K562 (cell line): Measurements from ENCODE around the gene C22orf31. TPM values are rescaled to one million over a fixed set of nuclear protein-coding genes. Genes with fewer than 3 reads are reported as not detected.
A peak's percentile ranks its signal among the peaks of the same experiment; 100 is the strongest.

Experiments used
- ATAC-seq: fragments of 200-7000 bp; cut with Tn5 transposase; 3 replicates; pipeline ENCODE4 v1.9.1; 2020; ENCODE audit warnings: moderate library complexity
- BruUV-seq: library from RNA; stranded (reverse); fragments of 400-500 nt; replicated peaks from 2 replicates; lab custom pipeline; 2021; lab: Mats Ljungman, UMichigan
- CTCF ChIA-PET: fragments of 300-600 bp; formaldehyde crosslinking; extraction: SDS; loops from one replicate; lab custom pipeline; 2021; ENCODE audit warnings: low intra/inter-chr PET ratio; lab: Yijun Ruan, JAX
- POLR2A ChIA-PET: fragments of 300-600, 350-650 bp; sonication (Branson Sonifier 250); formaldehyde crosslinking; extraction: SDS; loops from one replicate; lab custom pipeline; 2021; ENCODE audit warnings: antibody characterized with exemption, inconsistent platforms; lab: Yijun Ruan, JAX
- DNase-seq, 4 experiments: peaks; one replicate each; pipeline versions ENCODE4 v3.0.0 to v3.0.0-alpha.2; 2011 to 2018; ENCODE audit warnings: low spot score in 3 of 4, mixed read lengths in 3 of 4; ENCODE audit errors: extremely low read depth in 1 of 4
- FAIRE-seq: peaks from 2 replicates; lab custom pipeline; 2011; peaks lifted over from hg19 to GRCh38; lab: Jason Lieb, UNC
- H2AFZ ChIP-seq: 2 replicates; pipeline ENCODE4 v1.6.0; 2011; ENCODE audit warnings: low read depth, low read length, control low read depth, inconsistent platforms
- H3K27ac ChIP-seq: fragments of 200-600 bp; 3 replicates; pipeline ENCODE4 v1.8.0; 2011; ENCODE audit warnings: low read depth, mild to moderate bottlenecking, control low read depth, inconsistent platforms, low read length, moderate library complexity, mixed read lengths; ENCODE audit errors: extremely low read depth
- H3K27me3 ChIP-seq, 2 experiments: fragments of 300-600 bp in 1 of 2; 2 replicates in 1 of 2; 3 replicates in 1 of 2; pipeline versions ENCODE4 v1.6.0 to v1.8.0; 2011; ENCODE audit warnings: inconsistent platforms in 2 of 2, low read length in 2 of 2, mild to moderate bottlenecking in 1 of 2, mixed read lengths in 1 of 2, moderate library complexity in 1 of 2; ENCODE audit not compliant: control insufficient read depth in 2 of 2, insufficient read depth in 2 of 2
- H3K36me3 ChIP-seq: fragments of 300-600 bp; 3 replicates; pipeline ENCODE4 v1.8.0; 2011; ENCODE audit warnings: mild to moderate bottlenecking, low read length, inconsistent platforms; ENCODE audit not compliant: control insufficient read depth, insufficient read depth
- H3K4me1 ChIP-seq, 2 experiments: fragments of 200-600 bp in 1 of 2; replicated peaks in 1 of 2; 2 replicates in 1 of 2; 3 replicates in 1 of 2; pipeline versions ENCODE4 v1.5.1 to v1.8.0; 2011; ENCODE audit warnings: inconsistent platforms in 2 of 2, low read length in 2 of 2, mild to moderate bottlenecking in 1 of 2, mixed read lengths in 1 of 2, moderate library complexity in 1 of 2; ENCODE audit not compliant: control insufficient read depth in 2 of 2, insufficient read depth in 2 of 2
- H3K4me2 ChIP-seq: 2 replicates; pipeline ENCODE4 v1.6.1; 2011; ENCODE audit warnings: low read length, control low read depth, inconsistent platforms, mixed read lengths; ENCODE audit not compliant: insufficient read depth
- H3K4me3 ChIP-seq: fragments of 200-600 bp; sonication (generic), shearing (Covaris generic); 2 replicates; pipeline ENCODE4 v1.5.1; 2016; ENCODE audit warnings: control low read depth, inconsistent platforms
- H3K79me2 ChIP-seq: fragments of 200-600 bp; 3 replicates; pipeline ENCODE4 v1.8.0; 2011; ENCODE audit warnings: low read length, inconsistent platforms; ENCODE audit not compliant: control insufficient read depth, insufficient read depth
- H3K9ac ChIP-seq, 2 experiments: 2 replicates each; pipeline versions ENCODE4 v1.6.0 to v1.6.1; 2011; ENCODE audit warnings: low read depth in 2 of 2, low read length in 2 of 2, control low read depth in 1 of 2, inconsistent platforms in 1 of 2, mild to moderate bottlenecking in 1 of 2, mixed read lengths in 1 of 2; ENCODE audit not compliant: insufficient read depth in 1 of 2
- H3K9me1 ChIP-seq: one replicate; pipeline ENCODE4 v1.6.0; 2011; ENCODE audit warnings: inconsistent platforms, mild to moderate bottlenecking, low read length, moderate library complexity; ENCODE audit not compliant: control insufficient read depth, insufficient read depth
- H3K9me3 ChIP-seq: replicated peaks from 2 replicates; pipeline ENCODE4 v1.5.1; 2011; ENCODE audit warnings: low read depth, low read length, inconsistent platforms; ENCODE audit not compliant: control insufficient read depth, insufficient read depth
- H4K20me1 ChIP-seq: replicated peaks from 2 replicates; pipeline ENCODE4 v1.6.1; 2011; ENCODE audit warnings: low read length, inconsistent platforms, mixed read lengths; ENCODE audit not compliant: control insufficient read depth, insufficient read depth
- GABPB1 ChIP-seq: sonication (generic); formaldehyde crosslinking; IDR thresholded peaks from 2 replicates; pipeline ENCODE4 v1.8.0; 2022; ENCODE audit warnings: mild to moderate bottlenecking, missing genetic modification reagents
- JUNB ChIP-seq: fragments of 450-650 bp; formaldehyde crosslinking; conservative IDR thresholded peaks from 2 replicates; pipeline ENCODE4 v1.4.0; 2020; ENCODE audit warnings: mild to moderate bottlenecking
- KLF10 ChIP-seq: fragments of 250-450 bp; sonication (Bioruptor Pico); IDR thresholded peaks from 2 replicates; pipeline ENCODE4 v1.6.1; 2021; ENCODE audit warnings: matching md5 sums
- NFIC ChIP-seq: fragments of 450-650 bp; IDR thresholded peaks from 2 replicates; pipeline ENCODE4 v1.6.1; 2017; ENCODE audit warnings: mild to moderate bottlenecking, inconsistent platforms
- SMAD2 ChIP-seq: fragments of 150-350 bp; IDR thresholded peaks from 2 replicates; pipeline ENCODE4 v1.6.1; 2014; ENCODE audit warnings: low read depth, mild to moderate bottlenecking, low read length
- ZNF41 ChIP-seq: fragments of 250-450 bp; sonication (Bioruptor Pico); conservative IDR thresholded peaks from 2 replicates; pipeline ENCODE4 v1.4.0; 2020; ENCODE audit warnings: mild to moderate bottlenecking
- WGBS: fragments of 100-300 bp; shearing (Covaris generic); methylation state at CpG from one replicate; pipeline ENCODE4 v1.1.6; 2016; ENCODE audit warnings: low coverage, mixed read lengths; ENCODE audit not compliant: insufficient coverage; ENCODE audit errors: missing lambda C conversion rate; 5-methylcytosine and 5-hydroxymethylcytosine counted together
- in situ Hi-C: fragments of 300-500 bp; cut with MboI; formaldehyde crosslinking; loops from 4 replicates; pipeline ENCODE4 v1.15.0; 2018; ENCODE audit warnings: inconsistent platforms, mixed read lengths
- intact Hi-C: fragments of 100-400 bp; cut with micrococcal nuclease; formaldehyde crosslinking; loops from 2 replicates; pipeline ENCODE4 v1.14.2; 2022
- polyA plus RNA-seq, 8 experiments: library from polyadenylated mRNA; depleted of rRNA in 4 of 8; stranded (reverse) in 5 of 8; unstranded in 3 of 8; fragments of >200 nt; fragmentation: Nextera tagmentation in 2 of 8; fragmentation: Illumina TruSeq in 1 of 8; extraction: Ambion mirVana in 2 of 8; extraction: Trizol in 1 of 8; gene quantifications; 2 replicates each; pipeline versions ENCODE4 v1.2.1 to v1.2.3, GENCODE V29; 2011 to 2014; ENCODE audit warnings: inconsistent platforms in 1 of 8, missing spikeins in 1 of 8
- total RNA-seq, 7 experiments: library from RNA; depleted of rRNA in 6 of 7; stranded (reverse); fragments of >200 nt in 6 of 7; fragmentation: Illumina TruSeq in 2 of 7; extraction: Trizol in 2 of 7; gene quantifications; 2 replicates each; pipeline versions ENCODE4 v1.2.1 to v1.2.3, GENCODE V29; 2011 to 2021; ENCODE audit warnings: low replicate concordance in 1 of 7
- TF ChIP-seq, protein P1 (sequence below): fragments of 450-650 bp; conservative IDR thresholded peaks from 2 replicates; pipeline ENCODE4 v1.6.1; 2016; ENCODE audit warnings: missing genetic modification characterization, low read depth, mild to moderate bottlenecking, missing compliant biosample characterization, moderate library complexity
- TF ChIP-seq, protein P2 (sequence below): sonication (generic); formaldehyde crosslinking; IDR thresholded peaks from 2 replicates; pipeline ENCODE4 v1.8.1; 2023; ENCODE audit warnings: mild to moderate bottlenecking, missing genetic modification reagents

C22orf31 gene
- total and polyA plus RNA-seq, 9 of the 15 experiments (the other 6 are each of a cell fraction or from before 2014, with no cell fraction given) = not detected

DNA sequence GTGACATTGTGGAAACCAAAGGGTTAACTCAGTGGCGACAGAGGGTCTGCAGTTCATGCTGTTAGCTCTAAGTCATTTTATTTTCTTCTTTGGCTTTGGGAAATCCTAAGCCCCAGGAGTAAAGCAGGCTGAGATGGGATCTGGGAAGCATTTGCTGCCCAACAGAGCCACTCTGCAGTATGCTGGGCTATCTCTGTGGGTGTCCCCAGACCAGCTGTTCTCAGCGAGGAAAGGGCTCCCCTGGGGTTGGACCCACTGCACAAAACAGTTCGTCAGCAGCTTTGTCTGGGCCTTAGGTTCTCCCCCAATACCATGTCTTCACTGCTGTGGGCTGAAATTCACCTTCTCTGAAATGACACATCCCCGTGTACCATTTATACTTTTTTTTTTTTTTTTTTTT is 45.2 kb upstream of the C22orf31 start (continued):
- TF ChIP-seq JUNB (CRISPR knock-in tag) (no peak), GABPB1 (CRISPR knock-in tag) (no peak), ZNF41 (CRISPR knock-in tag) (no peak), SMAD2 (no peak)
- TF ChIP-seq, protein P1, sequence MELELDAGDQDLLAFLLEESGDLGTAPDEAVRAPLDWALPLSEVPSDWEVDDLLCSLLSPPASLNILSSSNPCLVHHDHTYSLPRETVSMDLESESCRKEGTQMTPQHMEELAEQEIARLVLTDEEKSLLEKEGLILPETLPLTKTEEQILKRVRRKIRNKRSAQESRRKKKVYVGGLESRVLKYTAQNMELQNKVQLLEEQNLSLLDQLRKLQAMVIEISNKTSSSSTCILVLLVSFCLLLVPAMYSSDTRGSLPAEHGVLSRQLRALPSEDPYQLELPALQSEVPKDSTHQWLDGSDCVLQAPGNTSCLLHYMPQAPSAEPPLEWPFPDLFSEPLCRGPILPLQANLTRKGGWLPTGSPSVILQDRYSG (tag) = no peak

DNA sequence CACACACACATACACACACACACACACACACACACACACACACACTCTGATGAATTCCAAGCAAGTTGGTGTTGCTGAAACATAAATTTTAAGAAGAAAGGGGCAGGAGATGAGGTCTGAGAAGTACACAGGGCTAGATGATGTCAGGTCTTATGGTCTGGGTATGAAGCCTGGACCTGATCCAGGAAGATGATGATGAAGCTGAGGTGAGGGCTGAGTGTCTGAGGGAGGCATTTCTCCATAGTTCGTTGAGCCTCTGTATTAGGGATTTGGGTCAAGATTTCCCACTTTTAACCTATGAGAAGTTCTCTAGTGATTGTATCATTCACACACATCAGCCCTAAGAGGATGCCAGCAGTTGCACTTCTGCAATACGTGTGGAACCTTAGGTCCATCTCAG is 43.8 kb upstream of the C22orf31 start:
- no peaks in the 10 kb centered on the region for H3K36me3 ChIP-seq
- ChIA-PET POLR2A (interaction anchor here (0.8 kb wide), 3 partner anchors 17 to 376 kb away, joined by 3 read pairs; no protein-coding TSS in a partner anchor), CTCF (no interaction called here)
- no TSS peak for BruUV-seq
- WGBS = 27% methylated on average over 1 of the region's 2 CpGs
- H3K9ac ChIP-seq = no peak overlapping the region
- no peak overlapping the region for H3K4me2 ChIP-seq
- H2AFZ ChIP-seq = no peak overlapping the region
- ATAC-seq (no peak), FAIRE-seq (no peak), DNase-seq (no peak)
- no peak for TF ChIP-seq KLF10 (CRISPR knock-in tag)
- TF ChIP-seq, protein P2, sequence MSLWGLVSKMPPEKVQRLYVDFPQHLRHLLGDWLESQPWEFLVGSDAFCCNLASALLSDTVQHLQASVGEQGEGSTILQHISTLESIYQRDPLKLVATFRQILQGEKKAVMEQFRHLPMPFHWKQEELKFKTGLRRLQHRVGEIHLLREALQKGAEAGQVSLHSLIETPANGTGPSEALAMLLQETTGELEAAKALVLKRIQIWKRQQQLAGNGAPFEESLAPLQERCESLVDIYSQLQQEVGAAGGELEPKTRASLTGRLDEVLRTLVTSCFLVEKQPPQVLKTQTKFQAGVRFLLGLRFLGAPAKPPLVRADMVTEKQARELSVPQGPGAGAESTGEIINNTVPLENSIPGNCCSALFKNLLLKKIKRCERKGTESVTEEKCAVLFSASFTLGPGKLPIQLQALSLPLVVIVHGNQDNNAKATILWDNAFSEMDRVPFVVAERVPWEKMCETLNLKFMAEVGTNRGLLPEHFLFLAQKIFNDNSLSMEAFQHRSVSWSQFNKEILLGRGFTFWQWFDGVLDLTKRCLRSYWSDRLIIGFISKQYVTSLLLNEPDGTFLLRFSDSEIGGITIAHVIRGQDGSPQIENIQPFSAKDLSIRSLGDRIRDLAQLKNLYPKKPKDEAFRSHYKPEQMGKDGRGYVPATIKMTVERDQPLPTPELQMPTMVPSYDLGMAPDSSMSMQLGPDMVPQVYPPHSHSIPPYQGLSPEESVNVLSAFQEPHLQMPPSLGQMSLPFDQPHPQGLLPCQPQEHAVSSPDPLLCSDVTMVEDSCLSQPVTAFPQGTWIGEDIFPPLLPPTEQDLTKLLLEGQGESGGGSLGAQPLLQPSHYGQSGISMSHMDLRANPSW (CRISPR knock-in tag) = no peak
- peak; percentile 40; the same call in 1 of the 2 replicates for TF ChIP-seq NFIC
- peaks cover 3% of the 10 kb centered on the region for H3K9me1 ChIP-seq
- no peak overlapping the region for H3K4me3 ChIP-seq
- peak overlapping the region; percentile 32; the same call in 1 of the 3 replicates for H3K27ac ChIP-seq
- H3K27me3 ChIP-seq = no peaks in the 10 kb centered on the region
- intact Hi-C loops (no loop called here), in situ Hi-C loops (no loop called here)
- H4K20me1 ChIP-seq = no peaks in the 10 kb centered on the region
- H3K4me1 ChIP-seq = peaks cover 0 to 32% of the 10 kb centered on the region in 2 experiments; a peak in 3 of 5 replicates
- no peaks in the 10 kb centered on the region for H3K9me3 ChIP-seq
- H3K79me2 ChIP-seq = no peaks in the 10 kb centered on the region
